ENCODE measurements around the gene IP6K2. TPM values are rescaled to one million over a fixed set of nuclear protein-coding genes. Genes with fewer than 3 reads are reported as not detected.

The IP6K2 gene
- total and polyA plus RNA-seq, 2 of the 13 experiments (the other 11 are each of a cell fraction or from before 2014, with no cell fraction given), result 85.5 to 112 TPM

GRCh38 chr3:48661501-48662144 lies 55.4 kb downstream of the IP6K2 start (continued):
- TF ChIP-seq ZNF580 (CRISPR knock-in tag; IDR thresholded peaks at IDR 0.05; ENCODE audit: borderline replicate concordance, low read depth) (peak; percentile 100), ZNF503 (CRISPR knock-in tag; IDR thresholded peaks at IDR 0.05) (peak; percentile 100), ZMAT3 (CRISPR knock-in tag; conservative IDR thresholded peaks at IDR 0.05) (peak; percentile 100), ZMYM3 (CRISPR knock-in tag; IDR thresholded peaks at IDR 0.05) (peak; percentile 86), DR1 (CRISPR knock-in tag; IDR thresholded peaks at IDR 0.05) (peak; percentile 95), ZFP90 (CRISPR knock-in tag; IDR thresholded peaks at IDR 0.05; ENCODE audit: borderline replicate concordance) (peak; percentile 100), ZNF660 (CRISPR knock-in tag; IDR thresholded peaks at IDR 0.05; ENCODE audit: borderline replicate concordance, low read depth) (peak; percentile 99), ZNF441 (CRISPR knock-in tag; IDR thresholded peaks at IDR 0.05; ENCODE audit: borderline replicate concordance) (peak; percentile 100), CBX5 (CRISPR knock-in tag; IDR thresholded peaks at IDR 0.05; ENCODE audit: borderline replicate concordance) (peak; percentile 100), TGIF2 (CRISPR knock-in tag; IDR thresholded peaks at IDR 0.05) (peak; percentile 100), NFE2 (CRISPR knock-in tag; IDR thresholded peaks at IDR 0.05) (peak; percentile 96), SIX4 (CRISPR knock-in tag; IDR thresholded peaks at IDR 0.05) (peak; percentile 99), ARNT2 (CRISPR knock-in tag; IDR thresholded peaks at IDR 0.05; ENCODE audit: low read depth) (peak; percentile 100), ZNF75D (CRISPR knock-in tag; IDR thresholded peaks at IDR 0.05; ENCODE audit: borderline replicate concordance) (peak; percentile 100), NCOA2 (CRISPR knock-in tag; IDR thresholded peaks at IDR 0.05) (peak; percentile 97), ZNF431 (CRISPR knock-in tag; IDR thresholded peaks at IDR 0.05; ENCODE audit: borderline replicate concordance, low read depth) (peak; percentile 100), ZNF577 (CRISPR knock-in tag; IDR thresholded peaks at IDR 0.05; ENCODE audit: borderline replicate concordance, low read depth) (peak; percentile 99), ZBTB49 (CRISPR knock-in tag; IDR thresholded peaks at IDR 0.05; ENCODE audit: borderline replicate concordance) (peak; percentile 100), FOXK1 (CRISPR knock-in tag; IDR thresholded peaks at IDR 0.05; ENCODE audit: borderline replicate concordance, low read depth) (peak; percentile 100), MXD3 (CRISPR knock-in tag; IDR thresholded peaks at IDR 0.05) (peak; percentile 100), ZFP36 (IDR thresholded peaks at IDR 0.05; ENCODE audit: borderline replicate concordance, low read depth, low read length, partially characterized antibody) (no peak), ZNF768 (CRISPR knock-in tag; IDR thresholded peaks at IDR 0.05) (peak; percentile 97), RCOR2 (CRISPR knock-in tag; IDR thresholded peaks at IDR 0.05) (peak; percentile 94), ZFP62 (CRISPR knock-in tag; IDR thresholded peaks at IDR 0.05) (0 out of 2 replicates have a peak, but pooled peaks have one; percentile 76), TFDP1 (CRISPR knock-in tag; IDR thresholded peaks at IDR 0.05; ENCODE audit: borderline replicate concordance) (peak; percentile 88)

Measured in HepG2 (cell line).